Spinal cord (tissue), 10 donors: ENCODE measurements around the gene PRRC1. TPM values are rescaled to one million over a fixed set of nuclear protein-coding genes. Genes with fewer than 3 reads are reported as not detected.

Experiments used
- DNase-seq, 6 donors: peaks; one replicate each; pipeline versions ENCODE4 v3.0.0 to v3.0.0-alpha.2; 2013 to 2015; ENCODE audit warnings: low spot score in 6 of 6, low read depth in 4 of 6
- H3K27ac ChIP-seq: one replicate; pipeline ENCODE4 v1.5.1; 2013; ENCODE audit warnings: low read depth, low read length, control low read depth
- H3K27me3 ChIP-seq: one replicate; pipeline ENCODE4 v1.6.1; 2013; ENCODE audit warnings: low read length; ENCODE audit not compliant: control insufficient read depth, insufficient read depth
- H3K36me3 ChIP-seq: one replicate; pipeline ENCODE4 v1.6.1; 2013; ENCODE audit warnings: low read length; ENCODE audit not compliant: control insufficient read depth, insufficient read depth
- H3K4me1 ChIP-seq: one replicate; pipeline ENCODE4 v1.6.1; 2013; ENCODE audit warnings: low read length; ENCODE audit not compliant: control insufficient read depth, insufficient read depth
- H3K4me3 ChIP-seq: one replicate; pipeline ENCODE4 v1.5.1; 2013; ENCODE audit warnings: low read depth, low read length, control low read depth
- H3K9me3 ChIP-seq: one replicate; pipeline ENCODE4 v1.6.1; 2013; ENCODE audit warnings: low read length; ENCODE audit not compliant: control insufficient read depth, insufficient read depth
- WGBS: methylation state at CpG from one replicate; pipeline ENCODE4 v1.1.5; 2013; ENCODE audit warnings: missing lambda C conversion rate; ENCODE audit not compliant: insufficient coverage; 5-methylcytosine and 5-hydroxymethylcytosine counted together
- polyA plus RNA-seq, 2 donors: library from polyadenylated mRNA; unstranded; fragments of 120-200 nt; gene quantifications; one replicate each; pipeline ENCODE4 v1.2.1, GENCODE V29; 2013; ENCODE audit not compliant: insufficient read length in 2 of 2
- total RNA-seq, 2 donors: library from RNA; depleted of rRNA in 1 of 2; stranded (reverse); fragments of 120-200 nt in 1 of 2; fragments of >200 nt in 1 of 2; gene quantifications; one replicate each; pipeline versions ENCODE4 v1.2.3 to v1.2.4, GENCODE V29; 2013 to 2014
- donor health status: healthy.

PRRC1 gene
- total and polyA plus RNA-seq, 4 donors, result 30.9 to 58.2 (median 41.4) TPM

- DNase-seq, result peak in 1 of 6 donors; percentile 43
- Histone ChIP-seq H3K36me3 (no peaks in the 10 kb centered on the region), H3K27ac (no peak overlapping the region), H3K4me1 (no peaks in the 10 kb centered on the region), H3K27me3 (no peaks in the 10 kb centered on the region), H3K9me3 (no peaks in the 10 kb centered on the region), H3K4me3 (no peak overlapping the region)
- no CpG with 5 or more reads among the region's 2 CpGs for WGBS
These were observed 8.6 kb upstream of the PRRC1 start for GRCh38 chr5:127508644-127509373.

- H3K4me3 ChIP-seq, result no peak overlapping the region
- WGBS, result no CpG with 5 or more reads among the region's 3 CpGs
- peak in 1 of 6 donors; percentile 45 for DNase-seq
These were observed 4.0 kb upstream of the PRRC1 start for GRCh38 chr5:127513408-127513970.

GRCh38 chr5:127514816-127515215, 2.6 kb upstream of the PRRC1 start:
- DNase-seq, result no peak
- Histone ChIP-seq H3K9me3 (no peaks in the 10 kb centered on the region), H3K36me3 (peaks cover 5% of the 10 kb centered on the region), H3K4me3 (no peak overlapping the region), H3K27ac (no peak overlapping the region), H3K4me1 (no peaks in the 10 kb centered on the region), H3K27me3 (no peaks in the 10 kb centered on the region)
- WGBS, result no CpG with 5 or more reads among the region's 1 CpG

More at GRCh38 chr5:127513408-127513970, 4.0 kb upstream of the PRRC1 start:
- Histone ChIP-seq H3K27ac (no peak overlapping the region), H3K9me3 (no peaks in the 10 kb centered on the region), H3K36me3 (peaks cover 5% of the 10 kb centered on the region), H3K27me3 (no peaks in the 10 kb centered on the region), H3K4me1 (no peaks in the 10 kb centered on the region)

- Histone ChIP-seq H3K9me3 (no peaks in the 10 kb centered on the region), H3K4me3 (no peak overlapping the region), H3K36me3 (peaks cover 5% of the 10 kb centered on the region), H3K27ac (no peak overlapping the region), H3K27me3 (no peaks in the 10 kb centered on the region), H3K4me1 (no peaks in the 10 kb centered on the region)
- DNase-seq, result no peak
- WGBS, result 94% methylated on average over 4 of the region's 10 CpGs
These were observed 1.6 kb upstream of the PRRC1 start for GRCh38 chr5:127515693-127516440.

GRCh38 chr5:127517110-127517479, 345 bp upstream of the PRRC1 start:
- peak overlapping the region; percentile 26 for H3K27ac ChIP-seq
- WGBS, result 14% methylated on average over 9 of the region's 9 CpGs
- peaks cover 5% of the 10 kb centered on the region for H3K36me3 ChIP-seq

GRCh38 chr5:127518319-127518621, 830 bp downstream of the PRRC1 start:
- DNase-seq, result peak in 1 of 6 donors; percentile 81
- no peaks in the 10 kb centered on the region for H3K4me1 ChIP-seq
- 0% methylated on average over 8 of the region's 10 CpGs for WGBS
- peak overlapping the region; percentile 93 for H3K27ac ChIP-seq
- peaks cover 5% of the 10 kb centered on the region for H3K36me3 ChIP-seq
- H3K27me3 ChIP-seq, result no peaks in the 10 kb centered on the region
- peak overlapping the region; percentile 99 for H3K4me3 ChIP-seq
- no peaks in the 10 kb centered on the region for H3K9me3 ChIP-seq

More at GRCh38 chr5:127517110-127517479, 345 bp upstream of the PRRC1 start:
- Histone ChIP-seq H3K4me3 (peak overlapping the region; percentile 47), H3K9me3 (no peaks in the 10 kb centered on the region), H3K4me1 (no peaks in the 10 kb centered on the region), H3K27me3 (no peaks in the 10 kb centered on the region)
- peak in 2 of 6 donors; percentile 13 to 46 for DNase-seq

- Histone ChIP-seq H3K27ac (no peak overlapping the region), H3K27me3 (no peaks in the 10 kb centered on the region), H3K36me3 (peaks cover 11% of the 10 kb centered on the region), H3K4me3 (no peak overlapping the region), H3K4me1 (no peaks in the 10 kb centered on the region), H3K9me3 (no peaks in the 10 kb centered on the region)
- no peak for DNase-seq
- WGBS, result 100% methylated on average over 2 of the region's 4 CpGs
These were observed 2.1 kb downstream of the PRRC1 start for GRCh38 chr5:127519527-127519926.

- Histone ChIP-seq H3K4me3 (no peak overlapping the region), H3K27me3 (no peaks in the 10 kb centered on the region), H3K9me3 (no peaks in the 10 kb centered on the region), H3K4me1 (no peaks in the 10 kb centered on the region), H3K27ac (no peak overlapping the region), H3K36me3 (peaks cover 16% of the 10 kb centered on the region)
- DNase-seq, result no peak
- WGBS, result 100% methylated on average over 3 of the region's 6 CpGs
These were observed 3.8 kb downstream of the PRRC1 start for GRCh38 chr5:127521138-127521770.

- H3K4me3 ChIP-seq, result no peak overlapping the region
- no peak overlapping the region for H3K27ac ChIP-seq
- WGBS, result no CpG with 5 or more reads among the region's 1 CpG
- H3K36me3 ChIP-seq, result peaks cover 17% of the 10 kb centered on the region
- H3K4me1 ChIP-seq, result no peaks in the 10 kb centered on the region
- DNase-seq, result no peak
- H3K9me3 ChIP-seq, result no peaks in the 10 kb centered on the region
- no peaks in the 10 kb centered on the region for H3K27me3 ChIP-seq
These were observed 7.7 kb downstream of the PRRC1 start for GRCh38 chr5:127525181-127525580.
